Mesenteric fat pad (tissue), 1 donor: ENCODE measurements around the gene ASB2. TPM values are rescaled to one million over a fixed set of nuclear protein-coding genes. Genes with fewer than 3 reads are reported as not detected.

Experiments used
- DNase-seq: peaks from one replicate; pipeline ENCODE4 v3.0.0-alpha.2; 2020; ENCODE audit warnings: low spot score
- total RNA-seq: library from RNA; stranded (reverse); fragmentation: NEBNext Ultra II Directional; extraction: Animal tissue kit (Norgen Biotek cat#: 25700); gene quantifications from one replicate; pipeline ENCODE4 v1.2.1, GENCODE V29; 2021
- donor health status: DM: yes; HTN: yes; CAD: no.

The ASB2 gene
- total RNA-seq, 1 donor from 2014 or later, result 1.2 TPM

GRCh38 chr14:93964281-93964680, 12.1 kb downstream of the ASB2 start:
- no peak for DNase-seq

GRCh38 chr14:93963692-93964091, 12.7 kb downstream of the ASB2 start:
- no peak for DNase-seq

GRCh38 chr14:93962701-93963601, 13.4 kb downstream of the ASB2 start:
- DNase-seq, result no peak

- DNase-seq, result no peak
These were observed 14.8 kb downstream of the ASB2 start for GRCh38 chr14:93961620-93962019.

GRCh38 chr14:93960774-93961438, 15.5 kb downstream of the ASB2 start:
- DNase-seq, result no peak

- no peak for DNase-seq
These were observed 16.3 kb downstream of the ASB2 start for GRCh38 chr14:93960108-93960475.

GRCh38 chr14:93959239-93960107, 16.9 kb downstream of the ASB2 start:
- no peak for DNase-seq

GRCh38 chr14:93958567-93959238, 17.7 kb downstream of the ASB2 start:
- no peak for DNase-seq

- DNase-seq, result no peak
These were observed 18.4 kb downstream of the ASB2 start for GRCh38 chr14:93957751-93958566.

- DNase-seq, result no peak
These were observed 19.0 kb downstream of the ASB2 start for GRCh38 chr14:93957333-93957710.

- no peak for DNase-seq
These were observed 19.6 kb downstream of the ASB2 start for GRCh38 chr14:93956514-93957332.

- no peak for DNase-seq
These were observed 20.4 kb downstream of the ASB2 start for GRCh38 chr14:93955850-93956481.

GRCh38 chr14:93954900-93955849, 21.2 kb downstream of the ASB2 start:
- no peak for DNase-seq

- no peak for DNase-seq
These were observed 21.9 kb downstream of the ASB2 start for GRCh38 chr14:93954516-93954830.

GRCh38 chr14:93953739-93954515, 22.4 kb downstream of the ASB2 start:
- DNase-seq, result no peak

- DNase-seq, result no peak
These were observed 23.1 kb downstream of the ASB2 start for GRCh38 chr14:93953263-93953662.

- DNase-seq, result no peak
These were observed 23.5 kb downstream of the ASB2 start for GRCh38 chr14:93952829-93953228.
